IMR-90 (cell line): Measurements from ENCODE around the gene PAPLN. TPM values are rescaled to one million over a fixed set of nuclear protein-coding genes. Genes with fewer than 3 reads are reported as not detected.

Experiments used
- ATAC-seq: fragments of 200-7000 bp; cut with Tn5 transposase; 2 replicates; pipeline ENCODE4 v1.9.1; 2020; ENCODE audit warnings: low read depth, mild to moderate bottlenecking, moderate library complexity
- BruUV-seq: library from RNA; stranded (reverse); fragments of 400-500 nt; replicated peaks from 2 replicates; lab custom pipeline; 2021; lab: Mats Ljungman, UMichigan
- CTCF ChIA-PET: fragments of 300-600 bp; formaldehyde crosslinking; extraction: SDS; loops from one replicate; lab custom pipeline; 2021; ENCODE audit warnings: antibody characterized with exemption; lab: Yijun Ruan, JAX
- POLR2A ChIA-PET: fragments of 300-600 bp; sonication (Branson Sonifier 250); formaldehyde crosslinking; loops from one replicate; lab custom pipeline; 2022; ENCODE audit warnings: antibody characterized with exemption; ENCODE audit not compliant: unreplicated experiment; lab: Charles Lee
- DNase-seq: peaks from one replicate; pipeline ENCODE4 v3.0.0; 2013
- H2AFZ ChIP-seq: replicated peaks from 2 replicates; pipeline ENCODE3; 2013; ENCODE audit warnings: low read length, mild to moderate bottlenecking; ENCODE audit not compliant: poor library complexity
- H2AK5ac ChIP-seq: 2 replicates; pipeline ENCODE4 v1.6.1; 2013; ENCODE audit warnings: low read depth, low read length, inconsistent platforms
- H2AK9ac ChIP-seq: replicated peaks from 2 replicates; pipeline ENCODE3; 2013; ENCODE audit warnings: mild to moderate bottlenecking, low read depth, low read length, moderate library complexity; ENCODE audit not compliant: poor library complexity
- H2BK120ac ChIP-seq: 2 replicates; pipeline ENCODE4 v1.6.1; 2013; ENCODE audit warnings: low read depth, low read length, inconsistent platforms
- H2BK15ac ChIP-seq: 3 replicates; pipeline ENCODE4 v1.6.1; 2013; ENCODE audit warnings: low read depth, low read length, inconsistent platforms
- H2BK20ac ChIP-seq: 2 replicates; pipeline ENCODE4 v1.6.1; 2013; ENCODE audit warnings: low read depth, mild to moderate bottlenecking, inconsistent platforms, low read length, moderate library complexity
- H2BK5ac ChIP-seq: 2 replicates; pipeline ENCODE4 v1.6.1; 2013; ENCODE audit warnings: mild to moderate bottlenecking, low read depth, low read length, inconsistent platforms; ENCODE audit not compliant: poor library complexity, severe bottlenecking
- H3K14ac ChIP-seq: replicated peaks from 2 replicates; pipeline ENCODE4 v1.6.1; 2013; ENCODE audit warnings: low read depth, low read length, inconsistent platforms
- H3K18ac ChIP-seq: 2 replicates; pipeline ENCODE4 v1.6.1; 2013; ENCODE audit warnings: low read depth, low read length, control low read depth
- H3K23ac ChIP-seq: 2 replicates; pipeline ENCODE4 v1.6.1; 2013; ENCODE audit warnings: low read depth, low read length, inconsistent platforms
- H3K27ac ChIP-seq: 2 replicates; pipeline ENCODE4 v1.5.1; 2013; ENCODE audit warnings: mild to moderate bottlenecking, control low read depth, low read length; ENCODE audit not compliant: insufficient read depth
- H3K27me3 ChIP-seq: 2 replicates; pipeline ENCODE4 v1.6.1; 2013; ENCODE audit warnings: low read length; ENCODE audit not compliant: control insufficient read depth, insufficient read depth
- H3K36me3 ChIP-seq: 2 replicates; pipeline ENCODE4 v1.6.1; 2013; ENCODE audit warnings: low read length, mixed read lengths; ENCODE audit not compliant: control insufficient read depth, insufficient read depth
- H3K4ac ChIP-seq: 2 replicates; pipeline ENCODE4 v1.6.1; 2013; ENCODE audit warnings: low read depth, low read length, inconsistent platforms
- H3K4me1 ChIP-seq: 2 replicates; pipeline ENCODE4 v1.6.1; 2013; ENCODE audit warnings: low read length, mixed read lengths; ENCODE audit not compliant: control insufficient read depth, insufficient read depth
- H3K4me2 ChIP-seq: 2 replicates; pipeline ENCODE4 v1.6.1; 2013; ENCODE audit warnings: low read depth, mild to moderate bottlenecking, control low read depth, low read length, moderate library complexity
- H3K4me3 ChIP-seq: 2 replicates; pipeline ENCODE4 v1.5.1; 2013; ENCODE audit warnings: low read depth, mild to moderate bottlenecking, control low read depth, low read length, moderate library complexity; ENCODE audit not compliant: insufficient read depth
- H3K56ac ChIP-seq: 2 replicates; pipeline ENCODE4 v1.6.1; 2013; ENCODE audit warnings: low read length, inconsistent platforms; ENCODE audit not compliant: insufficient read depth; ENCODE audit errors: extremely low read depth
- H3K79me1 ChIP-seq, 2 experiments: 2 replicates each; pipeline ENCODE4 v1.6.1; 2013; ENCODE audit warnings: low read length in 2 of 2, inconsistent platforms in 1 of 2, low read depth in 1 of 2
- H3K9ac ChIP-seq: 2 replicates; pipeline ENCODE4 v1.6.1; 2013; ENCODE audit warnings: low read depth, low read length, control low read depth
- H3K9me1 ChIP-seq: 2 replicates; pipeline ENCODE4 v1.6.1; 2013; ENCODE audit warnings: low read length, inconsistent platforms; ENCODE audit not compliant: insufficient read depth
- H3K9me3 ChIP-seq: 2 replicates; pipeline ENCODE4 v1.6.1; 2013; ENCODE audit warnings: low read length; ENCODE audit not compliant: control insufficient read depth, insufficient read depth
- H4K20me1 ChIP-seq: 2 replicates; pipeline ENCODE4 v1.6.1; 2013; ENCODE audit warnings: low read length, inconsistent platforms; ENCODE audit not compliant: insufficient read depth
- H4K5ac ChIP-seq: 2 replicates; pipeline ENCODE4 v1.6.1; 2013; ENCODE audit warnings: mild to moderate bottlenecking, low read depth, low read length, control low read depth
- H4K8ac ChIP-seq, 2 experiments: 2 replicates each; pipeline ENCODE4 v1.6.1; 2013; ENCODE audit warnings: low read depth in 2 of 2, low read length in 2 of 2, control low read depth in 1 of 2, inconsistent platforms in 1 of 2
- H4K91ac ChIP-seq: 2 replicates; pipeline ENCODE4 v1.6.1; 2013; ENCODE audit warnings: low read depth, low read length, inconsistent platforms; ENCODE audit not compliant: insufficient read depth
- BHLHE40 ChIP-seq: fragments of 150-350 bp; IDR thresholded peaks from 2 replicates; pipeline ENCODE4 v1.6.1; 2016; ENCODE audit warnings: mild to moderate bottlenecking, low read depth, low read length
- CEBPB ChIP-seq: IDR thresholded peaks from 2 replicates; pipeline ENCODE4 v1.6.1; 2012; ENCODE audit warnings: low read depth, low read length, improper control_type of control experiment
- CHD1 ChIP-seq: IDR thresholded peaks from 2 replicates; pipeline ENCODE4 v1.6.1; 2012; ENCODE audit warnings: low read depth, low read length, improper control_type of control experiment
- CTCF ChIP-seq: conservative IDR thresholded peaks from 2 replicates; pipeline ENCODE4 v1.5.1; 2012; ENCODE audit warnings: mild to moderate bottlenecking, low read depth, low read length, improper control_type of control experiment
- ELK1 ChIP-seq: fragments of 150-350 bp; IDR thresholded peaks from 2 replicates; pipeline ENCODE4 v1.6.1; 2016; ENCODE audit warnings: low read depth, mild to moderate bottlenecking, low read length, moderate library complexity, borderline replicate concordance
- FOS ChIP-seq: fragments of 150-350 bp; IDR thresholded peaks from 2 replicates; pipeline ENCODE4 v1.6.1; 2016; ENCODE audit warnings: low read depth, low read length
- NFE2L2 ChIP-seq: fragments of 150-350 bp; IDR thresholded peaks from 2 replicates; pipeline ENCODE4 v1.6.1; 2016; ENCODE audit warnings: low read depth, mild to moderate bottlenecking, low read length
- POLR2A ChIP-seq: IDR thresholded peaks from 2 replicates; pipeline ENCODE4 v1.6.1; 2012; ENCODE audit warnings: mild to moderate bottlenecking, low read depth, low read length
- RAD21 ChIP-seq: IDR thresholded peaks from 2 replicates; pipeline ENCODE4 v1.6.1; 2012; ENCODE audit warnings: low read length, improper control_type of control experiment
- RCOR1 ChIP-seq: IDR thresholded peaks from 2 replicates; pipeline ENCODE4 v1.6.1; 2012; ENCODE audit warnings: mild to moderate bottlenecking, low read length, improper control_type of control experiment; ENCODE audit not compliant: insufficient replicate concordance
- RFX5 ChIP-seq: IDR thresholded peaks from 2 replicates; pipeline ENCODE4 v1.8.0; 2012; ENCODE audit warnings: low read depth, mild to moderate bottlenecking, low read length, moderate library complexity
- USF2 ChIP-seq: fragments of 150-350 bp; IDR thresholded peaks from 2 replicates; pipeline ENCODE4 v1.6.1; 2017; ENCODE audit warnings: mild to moderate bottlenecking, antibody characterized with exemption, low read length, low read depth
- WGBS, 2 experiments: methylation state at CpG; one replicate each; pipeline versions ENCODE4 v1.1.5 to v1.1.7; 2013; ENCODE audit warnings: missing lambda C conversion rate in 2 of 2; ENCODE audit not compliant: insufficient read length in 1 of 2; ENCODE audit errors: extremely low coverage in 2 of 2; 5-methylcytosine and 5-hydroxymethylcytosine counted together
- dilution Hi-C: fragments of 300-500 bp; cut with HindIII; formaldehyde crosslinking; loops from one replicate; pipeline ENCODE4 v1.14.3; 2018; ENCODE audit warnings: low sequenced_read_pairs; ENCODE audit not compliant: unreplicated experiment
- in situ Hi-C: fragments of 300-500 bp; cut with MboI; formaldehyde crosslinking; loops from 3 replicates; pipeline ENCODE4 v1.14.3; 2019; ENCODE audit warnings: low sequenced_read_pairs, inconsistent platforms, mixed read lengths
- intact Hi-C: fragments of 100-400 bp; cut with micrococcal nuclease; formaldehyde crosslinking; loops from 2 replicates; pipeline ENCODE4 v1.10.0; 2022
- polyA plus RNA-seq, 3 experiments: library from polyadenylated mRNA; depleted of rRNA; stranded (reverse); fragments of >200 nt; gene quantifications; 2 replicates each; pipeline ENCODE4 v1.2.3, GENCODE V29; 2012; ENCODE audit warnings: low replicate concordance in 1 of 3
- total RNA-seq: library from RNA; depleted of rRNA; stranded (reverse); fragments of >200 nt; gene quantifications from 2 replicates; pipeline ENCODE4 v1.2.3, GENCODE V29; 2012

Gene PAPLN
- total and polyA plus RNA-seq, 2 of the 4 experiments (the other 2 are of a cell fraction): 0.36 to 1.2 TPM

GRCh38 chr14:73239393-73240241 is 2.3 kb downstream of the PAPLN start (continued):
- TF ChIP-seq CTCF: no peak

DNA sequence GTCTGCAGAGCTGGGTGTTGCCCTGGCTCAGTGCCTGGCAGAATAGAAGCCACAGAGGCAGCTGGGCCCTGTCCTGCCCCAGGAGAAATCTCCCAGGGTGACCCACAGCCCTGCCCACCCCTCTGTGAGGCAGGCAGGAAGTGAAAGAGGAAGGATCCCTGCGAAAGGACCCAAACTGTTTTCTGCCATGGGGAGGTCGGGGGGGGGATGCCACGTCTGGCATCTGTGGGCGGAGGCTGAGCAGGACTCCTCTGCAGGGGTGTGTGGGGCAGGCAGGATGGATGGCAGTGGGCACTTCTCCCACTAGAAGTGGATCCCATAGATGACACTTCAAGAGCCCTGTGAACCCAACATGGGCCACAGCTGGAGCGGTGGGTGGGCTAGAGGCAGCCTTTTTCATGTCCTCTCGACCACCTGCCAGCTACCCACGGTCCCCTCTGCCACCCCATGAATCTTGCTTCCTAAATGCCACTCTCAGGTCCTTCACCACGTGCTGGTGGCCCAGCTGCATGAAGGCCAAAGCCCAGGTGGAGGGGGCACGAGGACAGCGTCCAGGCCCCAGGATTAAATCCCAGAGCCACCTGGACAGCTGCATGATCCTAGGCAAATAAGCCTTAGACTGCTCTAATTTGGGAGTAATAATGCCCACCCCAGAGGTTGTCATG is 3.6 kb downstream of the PAPLN start:
- BruUV-seq: no TSS peak
- Histone ChIP-seq H3K4me3 (no peak overlapping the region), H4K8ac (no peak overlapping the region), H3K27ac (no peak overlapping the region), H2BK120ac (no peak overlapping the region), H3K79me1 (peaks cover 0 to 11% of the 10 kb centered on the region in 2 experiments; a peak in 2 of 4 replicates), H2BK20ac (no peak overlapping the region), H3K4me2 (no peak overlapping the region), H3K14ac (no peak overlapping the region), H3K56ac (no peak overlapping the region), H3K9ac (no peak overlapping the region), H4K5ac (no peak overlapping the region), H3K9me3 (peaks cover 2% of the 10 kb centered on the region), H4K91ac (no peak overlapping the region), H3K18ac (no peak overlapping the region), H2BK15ac (no peak overlapping the region), H2AK5ac (peak overlapping the region; percentile 33; the same call in 1 of the 2 replicates), H3K4ac (no peak overlapping the region), H2BK5ac (no peak overlapping the region), H3K36me3 (no peaks in the 10 kb centered on the region), H3K4me1 (peaks cover 18% of the 10 kb centered on the region), H3K27me3 (peaks cover 38% of the 10 kb centered on the region), H3K23ac (no peak overlapping the region), H4K20me1 (peaks cover 5% of the 10 kb centered on the region; the same call in 1 of the 2 replicates), H2AK9ac (no peak overlapping the region), H3K9me1 (peaks cover 7% of the 10 kb centered on the region), H2AFZ (no peak overlapping the region)
- ATAC-seq: no peak
- WGBS, 2 experiments: 90% methylated on average over 2 of the region's 10 CpGs; no CpG with 5 or more reads in 1 of the 2 experiments
- no peak for DNase-seq
- POLR2A ChIA-PET: no interaction called here
- dilution Hi-C loops: no loop called here
- in situ Hi-C loops: no loop called here
- intact Hi-C loops: no loop called here
- CTCF ChIA-PET: no interaction called here
- TF ChIP-seq RAD21 (no peak), RCOR1 (no peak), ELK1 (no peak), NFE2L2 (no peak), USF2 (no peak), RFX5 (no peak), FOS (no peak), POLR2A (no peak), CHD1 (no peak), BHLHE40 (no peak), CEBPB (no peak)
